Choroid plexus epithelial cell (primary cell): ENCODE data around the gene HMGB3.
A peak's percentile ranks its signal among the peaks of the same experiment; 100 is the strongest.

Experiments used
- DNase-seq: peaks from one replicate; pipeline ENCODE4 v3.0.0-alpha.2; 2010; ENCODE audit warnings: low read depth
- H3K4me3 ChIP-seq: 2 replicates; pipeline ENCODE4 v1.5.1; 2011; ENCODE audit warnings: low read depth, mild to moderate bottlenecking, control low read depth, low read length, moderate library complexity
- TF ChIP-seq, protein P1 (sequence below): conservative IDR thresholded peaks from 2 replicates; pipeline ENCODE4 v1.5.1; 2011; ENCODE audit warnings: low read depth, mild to moderate bottlenecking, control low read depth, inconsistent platforms, low read length, moderate library complexity

HMGB3 gene

DNA sequence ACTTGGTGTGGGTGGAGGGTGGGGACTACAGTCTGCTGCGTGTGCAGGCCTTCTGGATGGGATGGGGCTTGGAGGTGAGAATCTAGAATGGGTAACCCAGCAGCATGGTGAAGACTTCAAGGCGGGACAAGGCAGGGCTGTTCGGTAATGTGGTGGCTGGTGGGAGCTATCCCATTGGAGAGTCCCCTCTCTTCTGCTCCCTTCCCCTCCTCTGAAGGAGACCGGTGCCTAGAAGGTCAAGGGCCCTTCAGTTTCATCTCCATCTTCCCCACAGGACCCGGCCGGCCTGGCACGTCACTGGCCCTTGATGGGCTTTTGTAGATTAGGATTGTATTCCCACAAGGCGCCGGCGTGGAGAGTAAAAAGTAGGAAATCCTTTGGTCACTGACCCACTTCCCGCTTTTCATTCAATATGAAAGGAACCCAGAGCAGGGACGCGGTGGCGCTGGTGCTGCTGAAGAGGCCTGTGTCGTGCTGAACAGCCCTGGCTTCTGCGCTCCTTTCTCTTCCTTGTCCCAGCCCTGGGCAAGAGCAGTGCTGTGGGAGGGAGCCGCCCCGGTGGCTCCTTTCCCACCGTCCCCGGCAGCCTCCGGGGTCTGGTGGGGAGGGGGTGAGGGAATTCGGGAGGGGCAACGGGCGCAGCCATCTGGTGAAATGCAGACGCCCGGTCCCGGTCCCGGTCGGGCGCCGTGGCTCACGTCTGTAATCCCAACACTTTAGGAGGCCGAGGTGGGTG, 7.3 kb upstream of the HMGB3 start:
- no peak for DNase-seq
- TF ChIP-seq, protein P1, sequence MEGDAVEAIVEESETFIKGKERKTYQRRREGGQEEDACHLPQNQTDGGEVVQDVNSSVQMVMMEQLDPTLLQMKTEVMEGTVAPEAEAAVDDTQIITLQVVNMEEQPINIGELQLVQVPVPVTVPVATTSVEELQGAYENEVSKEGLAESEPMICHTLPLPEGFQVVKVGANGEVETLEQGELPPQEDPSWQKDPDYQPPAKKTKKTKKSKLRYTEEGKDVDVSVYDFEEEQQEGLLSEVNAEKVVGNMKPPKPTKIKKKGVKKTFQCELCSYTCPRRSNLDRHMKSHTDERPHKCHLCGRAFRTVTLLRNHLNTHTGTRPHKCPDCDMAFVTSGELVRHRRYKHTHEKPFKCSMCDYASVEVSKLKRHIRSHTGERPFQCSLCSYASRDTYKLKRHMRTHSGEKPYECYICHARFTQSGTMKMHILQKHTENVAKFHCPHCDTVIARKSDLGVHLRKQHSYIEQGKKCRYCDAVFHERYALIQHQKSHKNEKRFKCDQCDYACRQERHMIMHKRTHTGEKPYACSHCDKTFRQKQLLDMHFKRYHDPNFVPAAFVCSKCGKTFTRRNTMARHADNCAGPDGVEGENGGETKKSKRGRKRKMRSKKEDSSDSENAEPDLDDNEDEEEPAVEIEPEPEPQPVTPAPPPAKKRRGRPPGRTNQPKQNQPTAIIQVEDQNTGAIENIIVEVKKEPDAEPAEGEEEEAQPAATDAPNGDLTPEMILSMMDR: no peak
- H3K4me3 ChIP-seq: no peak overlapping the region

DNA sequence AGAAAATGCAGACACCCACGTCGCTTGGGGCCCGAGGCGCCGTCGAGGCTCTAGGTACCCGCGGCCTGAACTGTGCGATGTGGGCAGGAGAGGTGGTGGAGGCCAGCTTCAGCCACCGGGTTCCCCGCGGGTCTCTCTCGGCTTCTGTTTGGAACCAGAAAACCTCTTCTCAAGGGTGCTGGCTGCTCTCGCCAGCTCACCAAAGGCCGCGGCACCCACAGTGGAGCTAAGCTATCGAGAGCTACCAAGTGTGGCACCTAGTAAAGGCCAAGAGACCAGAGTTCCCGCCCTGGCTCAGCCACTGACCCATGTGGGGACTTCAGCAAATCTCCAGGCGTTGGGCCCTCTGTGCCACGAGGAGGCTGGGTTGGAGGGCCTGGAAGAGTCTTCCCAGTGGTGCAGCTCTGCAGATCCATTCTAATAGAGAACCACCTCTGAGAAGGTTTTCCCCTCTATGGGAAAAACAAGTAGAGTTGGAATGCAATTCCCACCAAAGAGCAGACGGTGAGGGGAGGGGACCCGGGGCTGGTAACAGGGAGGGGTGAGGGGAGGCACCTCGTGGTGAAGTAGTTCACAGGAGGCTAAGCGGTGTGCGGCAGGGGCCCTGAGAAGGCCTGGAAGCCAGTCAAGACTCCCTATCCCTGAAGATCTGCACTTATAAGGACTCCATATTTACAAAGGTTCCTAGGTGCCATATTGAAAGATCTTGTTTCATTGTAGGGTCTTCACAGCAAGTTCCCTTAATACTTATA, 5.5 kb upstream of the HMGB3 start:
- H3K4me3 ChIP-seq: no peak overlapping the region
- TF ChIP-seq, protein P1: no peak
- DNase-seq: no peak

DNA sequence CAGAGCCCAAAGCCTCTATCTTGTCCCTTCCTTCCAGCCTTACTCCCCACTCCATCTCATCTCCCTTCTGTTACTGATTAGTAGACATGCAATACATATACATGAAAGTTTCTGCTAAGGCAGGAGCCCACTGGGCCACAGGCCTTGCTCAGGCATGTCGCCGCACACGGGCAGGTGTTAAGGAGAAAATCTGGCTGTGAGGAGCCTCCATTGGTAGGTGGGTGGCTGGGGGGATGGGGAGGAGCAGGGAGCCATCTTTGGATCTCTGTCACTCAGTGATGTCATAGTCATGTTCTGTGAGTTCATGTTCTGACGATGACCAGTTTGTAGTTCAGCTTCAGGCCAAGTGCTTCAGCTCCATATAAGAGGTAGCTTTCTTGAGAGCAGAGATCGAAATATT, 2.9 kb upstream of the HMGB3 start:
- TF ChIP-seq, protein P1: no peak
- DNase-seq: no peak
- no peak overlapping the region for H3K4me3 ChIP-seq

DNA sequence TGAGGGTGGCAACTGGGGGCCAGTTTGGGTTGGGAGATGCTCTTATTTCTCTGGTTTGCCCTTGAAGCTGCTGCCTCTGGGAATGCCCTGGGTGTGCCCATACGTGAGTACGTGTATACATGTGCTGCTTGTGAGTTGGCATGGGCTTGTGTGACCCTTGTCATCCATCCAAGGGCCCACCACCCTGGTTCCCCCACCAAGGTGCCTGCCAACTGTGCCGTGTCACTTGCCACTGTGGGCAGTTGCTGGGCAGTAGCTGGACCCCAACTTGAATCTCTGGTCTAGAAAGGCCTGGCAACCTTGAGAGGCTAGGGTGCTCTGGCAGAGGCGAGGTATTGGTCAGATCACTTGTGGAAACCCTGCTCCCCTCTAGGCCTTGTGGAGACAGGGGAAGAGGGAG, 2.4 kb upstream of the HMGB3 start:
- TF ChIP-seq, protein P1: no peak
- no peak for DNase-seq
- H3K4me3 ChIP-seq: no peak overlapping the region

DNA sequence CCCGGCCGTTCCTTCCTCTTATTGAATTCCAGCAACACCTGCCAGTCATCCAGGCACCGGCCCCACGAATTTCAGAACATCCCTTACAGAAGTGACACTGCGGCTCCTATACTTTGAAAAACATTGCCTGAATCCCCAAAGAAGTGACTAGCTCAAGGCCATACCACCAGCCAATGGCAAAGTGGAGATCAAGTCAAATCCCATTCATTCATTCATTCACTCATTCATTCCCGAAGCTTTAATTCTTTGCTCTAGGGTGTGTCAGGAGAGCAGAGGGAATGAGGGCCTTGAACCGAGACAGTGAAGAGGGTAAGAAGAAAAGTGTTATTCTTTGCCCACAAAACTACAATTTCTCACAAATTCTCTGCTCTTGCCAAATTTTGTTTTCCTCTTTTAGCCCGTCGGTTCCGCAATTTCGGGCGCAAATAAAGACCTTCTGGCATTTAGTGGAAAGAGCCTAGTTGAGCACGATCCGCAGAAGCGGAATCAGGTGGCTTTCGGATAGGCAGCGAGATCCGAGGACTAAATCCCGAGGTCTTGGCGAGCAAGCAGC, 824 bp upstream of the HMGB3 start:
- DNase-seq: peak; percentile 6
- TF ChIP-seq, protein P1: no peak

DNA sequence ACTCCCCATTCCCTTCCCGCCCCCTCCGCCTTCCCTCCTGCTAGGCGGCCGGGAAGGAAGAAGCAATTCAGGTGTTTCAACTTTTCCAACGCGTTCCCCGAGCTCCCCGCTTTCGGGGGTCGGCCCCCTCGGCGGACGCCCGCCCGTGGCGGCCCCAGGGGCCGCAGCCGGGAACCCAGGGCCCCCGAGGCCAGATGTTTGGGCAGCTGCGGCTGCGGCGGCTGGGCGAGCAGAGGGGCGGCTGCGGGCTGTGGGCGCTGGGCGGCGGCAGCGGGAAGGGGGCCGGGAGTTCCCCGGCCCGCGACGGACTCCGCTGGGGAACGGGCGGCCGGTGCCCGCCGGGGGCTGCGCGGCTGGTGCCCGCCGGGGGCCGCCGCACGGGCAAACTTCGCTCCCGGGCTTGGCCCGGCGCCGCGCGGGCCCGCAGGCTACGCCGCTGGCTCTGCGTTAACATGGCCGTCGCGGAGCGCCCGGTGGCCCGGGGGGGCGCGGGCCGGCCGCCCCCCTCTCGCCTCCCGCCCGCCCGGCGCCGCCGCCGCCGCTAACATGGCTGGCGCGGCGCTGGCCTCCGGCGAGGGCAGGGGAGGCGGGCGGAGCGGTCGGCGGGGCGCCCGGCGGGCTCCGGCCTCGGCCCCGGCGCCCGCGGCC, 510 bp downstream of the HMGB3 start:
- no peak for DNase-seq
- H3K4me3 ChIP-seq: peak overlapping the region; percentile 66
- TF ChIP-seq, protein P1: no peak

More for the DNA sequence above, 824 bp upstream of the HMGB3 start:
- H3K4me3 ChIP-seq: peak overlapping the region; percentile 66
